ENCODE measurements around the gene CTH. TPM values are rescaled to one million over a fixed set of nuclear protein-coding genes. Genes with fewer than 3 reads are reported as not detected.
"Not testable (repeated sequence)": the region's sequence is repeated elsewhere in the genome, so short reads cannot be mapped to it uniquely, and the experiment has no call there.

The CTH gene
- total RNA-seq (6.5 TPM), polyA plus RNA-seq (ENCODE audit: insufficient read depth, low read depth, low replicate concordance) (7.5 TPM)
- long read RNA-seq, donor 1, partial matches to known transcripts, result 0 of 2 reads
- long read RNA-seq, donor 1, other reads (novel, unspliced or antisense), result 0 of 2 reads
- long read RNA-seq, donor 2, partial matches to known transcripts, result 0 of 2 reads
- long read RNA-seq, donor 2, other reads (novel, unspliced or antisense), result 0 of 2 reads
- long read RNA-seq, donor 3, partial matches to known transcripts, result 0 of 4 reads
- long read RNA-seq, donor 3, other reads (novel, unspliced or antisense), result 0 of 4 reads
- long read RNA-seq, donor 4, partial matches to known transcripts, result 0 of 3 reads
- long read RNA-seq, donor 4, other reads (novel, unspliced or antisense), result 0 of 3 reads
- long read RNA-seq, donor 5, result 0 reads
- long read RNA-seq, donor 6, partial matches to known transcripts, result 0 of 4 reads
- long read RNA-seq, donor 6, other reads (novel, unspliced or antisense), result 0 of 4 reads
- long read RNA-seq, donor 7, partial matches to known transcripts, result 2 of 5 reads
- long read RNA-seq, donor 7, other reads (novel, unspliced or antisense), result 0 of 5 reads
- long read RNA-seq, donor 8, partial matches to known transcripts, result 0 of 1 reads
- long read RNA-seq, donor 8, other reads (novel, unspliced or antisense), result 0 of 1 reads
- long read RNA-seq, donor 9, partial matches to known transcripts, result 0 of 2 reads
- long read RNA-seq, donor 9, other reads (novel, unspliced or antisense), result 0 of 2 reads
- long read RNA-seq, donor 10, partial matches to known transcripts, result 0 of 3 reads
- long read RNA-seq, donor 10, other reads (novel, unspliced or antisense), result 0 of 3 reads

GRCh38 chr1:70410604-70411359 is at the start of gene CTH:
Gene CTH (plus strand): TSS chr1:70411268. CDS start chr1:70411416, 148 bp downstream.
- Histone ChIP-seq H3K9me3 (ENCODE audit: control insufficient read depth in 2 of 3, insufficient read depth in 1 of 3, low read length in 3 of 3) (no peaks in the 10 kb centered on the region), H3K27me3 (ENCODE audit: control insufficient read depth, insufficient read depth, low read length) (no peaks in the 10 kb centered on the region), H3K27ac (ENCODE audit: low read depth in 2 of 2, low read length in 2 of 2) (peak within 1 kb of the TSS; percentile 92 to 98), H3K4me1 (ENCODE audit: control insufficient read depth in 2 of 3, insufficient read depth in 2 of 3, low read depth in 1 of 3, low read length in 3 of 3) (peaks cover 0 to 2% (median 0%) of the 10 kb centered on the region in 3 donors), H3K9ac (ENCODE audit: low read length in 3 of 3) (peak within 1 kb of the TSS; percentile 85 to 95 (median 93)), H3K36me3 (ENCODE audit: control insufficient read depth in 2 of 3, insufficient read depth in 3 of 3, low read length in 3 of 3) (no peaks in the 10 kb centered on the region), H3K4me3 (ENCODE audit: low read length in 3 of 3) (peak within 1 kb of the TSS; percentile 76 to 97 (median 92))
- FAIRE-seq (peak; percentile 95), DNase-seq (peak; percentile 98 to 99 (median 99))
- intact Hi-C loops (cut with DNase I), result no loop called here
- TF ChIP-seq CTCF (IDR thresholded peaks at IDR 0.05; ENCODE audit: borderline replicate concordance, extremely low read depth, insufficient read depth), result no peak

DNA sequence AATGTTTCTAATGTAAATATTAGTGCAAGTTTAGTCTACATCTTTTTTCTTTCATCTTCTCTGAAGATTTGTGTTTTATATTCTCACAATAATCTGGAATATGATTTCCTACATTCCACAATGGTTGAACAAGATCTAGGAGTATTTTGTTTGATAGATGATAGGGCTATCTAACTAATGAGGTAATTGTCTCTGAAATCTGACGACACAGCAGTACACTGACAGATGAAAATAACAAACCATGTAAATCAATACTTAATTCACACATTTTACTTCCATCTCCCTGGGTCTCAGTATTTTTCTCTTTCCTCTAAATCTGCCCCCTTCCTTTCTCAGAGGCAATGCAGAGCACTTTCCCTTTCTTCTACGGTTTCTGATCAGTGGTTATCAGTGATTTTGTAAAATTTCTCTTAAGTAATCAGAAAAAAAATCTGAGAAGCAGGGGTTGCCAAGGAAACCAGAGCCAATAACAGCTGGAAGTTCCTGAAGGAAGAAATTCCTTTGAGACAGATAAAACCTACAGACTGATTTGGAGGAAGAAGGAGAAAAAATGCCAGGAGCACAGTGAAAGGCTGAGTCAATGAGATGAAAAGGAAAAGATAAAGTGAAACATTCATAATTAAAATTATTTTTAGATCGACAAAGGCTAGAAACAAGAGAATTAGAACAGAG is 49.2 kb upstream of the CTH start:
- TF ChIP-seq CTCF (IDR thresholded peaks at IDR 0.05; ENCODE audit: borderline replicate concordance, extremely low read depth, insufficient read depth), result no peak
- Histone ChIP-seq H3K4me3 (ENCODE audit: low read length in 3 of 3) (no peak overlapping the region), H3K27ac (ENCODE audit: low read depth in 2 of 2, low read length in 2 of 2) (no peak overlapping the region), H3K27me3 (ENCODE audit: control insufficient read depth, insufficient read depth, low read length) (no peaks in the 10 kb centered on the region), H3K36me3 (ENCODE audit: control insufficient read depth in 2 of 3, insufficient read depth in 3 of 3, low read length in 3 of 3) (no peaks in the 10 kb centered on the region), H3K9me3 (ENCODE audit: control insufficient read depth in 2 of 3, insufficient read depth in 1 of 3, low read length in 3 of 3) (no peaks in the 10 kb centered on the region), H3K9ac (ENCODE audit: low read length in 3 of 3) (no peak overlapping the region), H3K4me1 (ENCODE audit: control insufficient read depth in 2 of 3, insufficient read depth in 2 of 3, low read depth in 1 of 3, low read length in 3 of 3) (no peaks in the 10 kb centered on the region)
- intact Hi-C loops (cut with DNase I), result no loop called here
- FAIRE-seq (no peak), DNase-seq (peak in 2 of 5 donors; percentile 1 to 7)

- Histone ChIP-seq H3K36me3 (ENCODE audit: control insufficient read depth in 2 of 3, insufficient read depth in 3 of 3, low read length in 3 of 3) (no peaks in the 10 kb centered on the region), H3K4me3 (ENCODE audit: low read length in 3 of 3) (no peak overlapping the region), H3K9me3 (ENCODE audit: control insufficient read depth in 2 of 3, insufficient read depth in 1 of 3, low read length in 3 of 3) (no peaks in the 10 kb centered on the region), H3K9ac (ENCODE audit: low read length in 3 of 3) (no peak overlapping the region), H3K27ac (ENCODE audit: low read depth in 2 of 2, low read length in 2 of 2) (no peak overlapping the region), H3K27me3 (ENCODE audit: control insufficient read depth, insufficient read depth, low read length) (no peaks in the 10 kb centered on the region), H3K4me1 (ENCODE audit: control insufficient read depth in 2 of 3, insufficient read depth in 2 of 3, low read depth in 1 of 3, low read length in 3 of 3) (no peaks in the 10 kb centered on the region)
- DNase-seq (no peak), FAIRE-seq (no peak)
- intact Hi-C loops (cut with DNase I), result no loop called here
- no peak for TF ChIP-seq CTCF (IDR thresholded peaks at IDR 0.05; ENCODE audit: borderline replicate concordance, extremely low read depth, insufficient read depth)
Measured at GRCh38 chr1:70364439-70364838, 46.6 kb upstream of the CTH start.

DNA sequence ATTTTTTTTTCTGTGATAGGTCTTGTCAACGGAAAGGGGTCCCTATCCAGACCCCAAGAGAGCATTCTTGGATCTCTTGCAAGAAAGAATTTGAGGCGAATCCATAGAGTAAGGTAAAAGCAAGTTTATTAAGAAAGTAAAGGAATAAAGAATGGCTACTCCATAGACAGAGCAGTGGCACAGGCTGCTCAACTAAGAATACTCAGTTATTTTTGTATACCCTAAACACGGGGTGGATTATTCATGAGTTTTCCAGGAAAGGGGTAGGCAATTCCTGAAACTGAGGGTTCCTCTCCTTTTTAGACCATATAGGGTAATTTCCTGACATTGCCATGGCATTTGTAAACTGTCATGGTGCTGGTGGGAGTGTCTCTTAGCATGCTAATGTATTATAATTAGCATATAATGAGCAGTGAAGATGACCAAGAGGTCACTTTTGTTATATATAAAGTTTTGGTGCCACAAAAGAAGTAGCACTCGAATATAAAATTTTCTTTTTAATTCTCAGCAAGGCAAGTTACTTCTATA is 44.6 kb upstream of the CTH start:
- H3K27ac ChIP-seq (ENCODE audit: low read depth in 2 of 2, low read length in 2 of 2); H3K9ac ChIP-seq (ENCODE audit: low read length in 3 of 3); intact Hi-C loops (cut with DNase I); FAIRE-seq; H3K4me3 ChIP-seq (ENCODE audit: low read length in 3 of 3); H3K4me1 ChIP-seq (ENCODE audit: control insufficient read depth in 2 of 3, insufficient read depth in 2 of 3, low read depth in 1 of 3, low read length in 3 of 3); H3K9me3 ChIP-seq (ENCODE audit: control insufficient read depth in 2 of 3, insufficient read depth in 1 of 3, low read length in 3 of 3); H3K36me3 ChIP-seq (ENCODE audit: control insufficient read depth in 2 of 3, insufficient read depth in 3 of 3, low read length in 3 of 3); H3K27me3 ChIP-seq (ENCODE audit: control insufficient read depth, insufficient read depth, low read length); DNase-seq: not testable (repeated sequence)

DNA sequence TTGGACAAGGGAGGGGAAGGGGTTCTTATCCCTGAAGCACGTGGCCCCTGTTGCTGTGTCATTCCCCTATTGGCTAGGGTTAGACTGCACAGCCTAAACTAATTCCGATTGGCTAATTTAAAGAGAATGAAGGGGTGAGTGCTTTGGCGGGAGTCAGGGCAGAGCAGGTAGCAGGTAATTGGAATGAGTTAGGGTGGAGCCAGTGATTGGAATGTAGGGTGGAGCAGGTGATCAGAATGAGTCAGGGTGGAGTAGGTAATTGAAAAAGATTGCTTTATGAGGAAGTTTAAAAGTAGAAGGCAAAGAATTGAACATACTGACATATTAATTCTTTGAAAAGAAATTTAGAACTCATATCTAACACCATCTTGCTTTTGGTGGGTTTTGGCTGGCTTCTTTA is 44.1 kb upstream of the CTH start:
- DNase-seq; intact Hi-C loops (cut with DNase I); H3K9ac ChIP-seq (ENCODE audit: low read length in 3 of 3); H3K36me3 ChIP-seq (ENCODE audit: control insufficient read depth in 2 of 3, insufficient read depth in 3 of 3, low read length in 3 of 3); H3K4me1 ChIP-seq (ENCODE audit: control insufficient read depth in 2 of 3, insufficient read depth in 2 of 3, low read depth in 1 of 3, low read length in 3 of 3); FAIRE-seq; H3K27me3 ChIP-seq (ENCODE audit: control insufficient read depth, insufficient read depth, low read length); H3K9me3 ChIP-seq (ENCODE audit: control insufficient read depth in 2 of 3, insufficient read depth in 1 of 3, low read length in 3 of 3); H3K4me3 ChIP-seq (ENCODE audit: low read length in 3 of 3); H3K27ac ChIP-seq (ENCODE audit: low read depth in 2 of 2, low read length in 2 of 2): not testable (repeated sequence)

All from kidney (tissue), 22 donors.